Fibroblast of skin of scalp (primary cell): ENCODE results near the gene FYN.

Experiments used
- DNase-seq: peaks from one replicate; pipeline ENCODE4 v3.0.0-alpha.2; 2013

Gene FYN

DNA sequence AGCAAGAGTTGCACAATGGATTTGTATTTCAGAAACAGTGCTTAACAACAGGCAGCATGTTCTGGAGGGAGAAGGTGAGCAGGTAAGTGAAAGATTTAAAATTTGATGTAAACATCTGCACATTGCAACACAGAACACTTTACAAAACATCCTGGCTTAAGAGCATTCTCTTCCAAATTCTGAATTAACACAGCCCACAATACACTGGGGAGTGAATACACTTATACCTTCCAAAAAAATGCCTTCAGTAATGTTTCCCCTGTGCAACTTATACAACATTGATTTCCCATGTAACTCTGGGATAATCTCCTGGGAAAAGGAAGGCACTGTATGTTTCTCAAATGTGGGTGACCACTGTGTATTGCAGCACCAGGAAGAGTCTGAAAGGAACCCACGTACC is 127.6 kb downstream of the FYN start:
- no peak for DNase-seq

DNA sequence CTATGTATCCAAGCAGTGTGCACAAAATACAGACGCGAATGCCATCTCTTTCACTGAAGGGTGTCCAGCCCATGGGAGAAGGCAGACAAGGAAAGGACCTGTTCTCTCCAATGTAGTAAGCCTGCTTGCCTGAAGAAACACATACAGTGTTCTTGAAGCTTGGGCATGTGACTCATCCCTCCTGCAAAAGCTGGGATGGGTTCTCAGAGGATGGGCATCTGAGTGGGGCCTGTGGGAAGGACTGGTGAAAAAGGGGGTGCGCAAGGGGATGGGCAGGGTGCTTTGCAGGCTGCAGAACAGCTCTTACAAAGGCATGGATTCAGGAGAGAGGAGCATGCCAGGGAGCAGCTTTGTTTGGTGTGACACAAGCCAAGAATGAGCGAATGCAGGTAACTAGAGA is 128.1 kb downstream of the FYN start:
- no peak for DNase-seq

GRCh38 chr6:111743862-111744692 is 129.2 kb downstream of the FYN start:
- DNase-seq, result peak; percentile 83

- no peak for DNase-seq
Measured at GRCh38 chr6:111743360-111743759, 129.9 kb downstream of the FYN start.

DNA sequence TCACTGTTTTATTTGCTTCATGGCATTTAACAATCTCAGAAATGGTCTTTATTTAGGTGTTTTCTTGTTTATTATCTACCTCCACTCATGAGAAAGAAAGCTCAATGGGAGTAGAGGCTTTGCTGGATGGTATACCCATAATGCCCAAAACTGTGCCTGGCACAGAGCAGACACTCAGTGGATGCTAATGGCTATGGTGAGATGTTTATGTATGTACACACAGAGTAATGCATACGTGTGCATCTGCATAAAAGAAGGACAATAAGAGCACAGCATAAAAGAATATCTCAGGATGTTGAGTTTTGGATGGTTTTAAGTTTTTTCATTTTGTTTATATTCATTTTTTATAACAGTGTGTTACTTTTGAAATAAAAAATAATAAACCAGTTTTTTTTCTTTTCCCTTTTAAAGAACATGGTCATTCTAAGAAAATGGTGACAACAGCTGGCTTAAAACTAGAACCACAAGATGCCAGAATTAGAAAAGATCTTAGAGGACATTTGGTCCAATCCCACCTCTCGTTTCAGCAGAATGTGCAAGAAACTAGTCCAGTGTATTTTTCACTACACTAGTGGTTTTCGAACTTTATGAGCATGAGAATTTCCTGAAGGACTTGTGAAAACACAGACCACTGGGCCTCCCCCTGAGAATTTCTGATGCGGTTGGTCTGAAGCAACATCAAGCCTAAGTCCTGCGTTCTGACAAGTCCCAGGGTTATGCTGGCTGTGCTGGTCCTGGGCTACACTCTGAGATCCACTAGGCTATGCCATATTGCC is 131.9 kb downstream of the FYN start:
- DNase-seq, result no peak

DNA sequence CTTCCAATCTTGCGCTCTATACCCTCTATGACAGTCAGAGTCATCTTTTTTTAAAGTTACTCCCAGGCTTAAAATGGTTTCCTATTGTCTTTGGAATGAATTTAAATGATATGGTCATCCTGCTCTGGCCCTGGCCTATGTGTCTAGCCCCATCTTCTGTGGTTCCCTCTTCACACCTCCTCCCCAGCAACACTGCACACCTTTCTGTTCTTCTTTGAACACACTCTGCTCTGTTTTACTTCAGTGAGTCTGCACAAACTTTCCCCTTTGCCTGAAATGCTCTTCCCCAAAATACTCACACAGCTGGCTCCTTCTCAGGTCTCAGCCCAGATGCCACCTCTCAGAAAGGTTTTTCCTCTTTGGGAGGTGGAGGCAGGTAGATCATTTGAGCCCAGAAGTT is 132.7 kb downstream of the FYN start:
- no peak for DNase-seq

- no peak for DNase-seq
Measured at GRCh38 chr6:111739257-111739696, 134.0 kb downstream of the FYN start.

GRCh38 chr6:111738631-111739030 is 134.6 kb downstream of the FYN start:
- no peak for DNase-seq

DNA sequence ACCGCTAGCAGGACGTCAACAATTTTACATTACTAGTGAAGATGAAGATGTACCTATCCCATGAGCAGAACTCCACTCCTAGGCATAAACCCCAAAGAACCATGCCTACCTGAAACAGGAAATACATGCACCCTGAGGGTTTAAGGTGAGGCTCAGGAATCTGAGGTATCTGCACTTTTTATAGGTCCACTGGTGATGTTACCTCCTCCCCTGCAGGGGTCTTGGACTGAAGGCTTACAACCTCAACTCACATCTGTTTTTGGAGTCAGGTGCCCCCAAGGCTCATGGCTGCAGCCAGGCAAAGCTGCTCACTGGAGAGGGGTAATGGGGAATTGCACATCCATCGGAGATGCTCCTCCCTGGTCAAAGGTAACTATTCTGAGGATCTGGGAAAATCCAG is 135.1 kb downstream of the FYN start:
- DNase-seq, result no peak

DNA sequence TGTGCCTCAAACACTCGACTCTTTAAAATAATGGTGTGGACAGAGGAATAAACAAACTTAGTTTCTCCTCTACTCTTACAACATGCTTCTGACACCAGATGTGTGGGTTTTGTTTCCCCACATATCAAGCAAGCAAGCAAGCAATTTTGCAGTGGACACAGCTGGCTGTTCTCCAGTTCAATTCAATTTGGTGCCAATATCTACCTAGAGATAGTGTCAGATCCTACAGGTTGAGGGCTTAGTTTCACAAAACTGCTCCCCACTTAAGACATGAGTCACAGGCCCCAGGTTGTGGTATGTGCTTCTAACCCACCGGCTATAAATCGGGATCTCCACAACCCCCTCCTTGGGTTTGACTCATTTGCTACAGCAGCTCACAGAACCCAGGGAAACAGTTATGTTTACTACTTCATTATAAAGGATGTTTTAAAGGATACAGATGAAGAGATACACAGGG is 136.2 kb downstream of the FYN start:
- no peak for DNase-seq

GRCh38 chr6:111736005-111736608 is 137.1 kb downstream of the FYN start:
- no peak for DNase-seq

DNA sequence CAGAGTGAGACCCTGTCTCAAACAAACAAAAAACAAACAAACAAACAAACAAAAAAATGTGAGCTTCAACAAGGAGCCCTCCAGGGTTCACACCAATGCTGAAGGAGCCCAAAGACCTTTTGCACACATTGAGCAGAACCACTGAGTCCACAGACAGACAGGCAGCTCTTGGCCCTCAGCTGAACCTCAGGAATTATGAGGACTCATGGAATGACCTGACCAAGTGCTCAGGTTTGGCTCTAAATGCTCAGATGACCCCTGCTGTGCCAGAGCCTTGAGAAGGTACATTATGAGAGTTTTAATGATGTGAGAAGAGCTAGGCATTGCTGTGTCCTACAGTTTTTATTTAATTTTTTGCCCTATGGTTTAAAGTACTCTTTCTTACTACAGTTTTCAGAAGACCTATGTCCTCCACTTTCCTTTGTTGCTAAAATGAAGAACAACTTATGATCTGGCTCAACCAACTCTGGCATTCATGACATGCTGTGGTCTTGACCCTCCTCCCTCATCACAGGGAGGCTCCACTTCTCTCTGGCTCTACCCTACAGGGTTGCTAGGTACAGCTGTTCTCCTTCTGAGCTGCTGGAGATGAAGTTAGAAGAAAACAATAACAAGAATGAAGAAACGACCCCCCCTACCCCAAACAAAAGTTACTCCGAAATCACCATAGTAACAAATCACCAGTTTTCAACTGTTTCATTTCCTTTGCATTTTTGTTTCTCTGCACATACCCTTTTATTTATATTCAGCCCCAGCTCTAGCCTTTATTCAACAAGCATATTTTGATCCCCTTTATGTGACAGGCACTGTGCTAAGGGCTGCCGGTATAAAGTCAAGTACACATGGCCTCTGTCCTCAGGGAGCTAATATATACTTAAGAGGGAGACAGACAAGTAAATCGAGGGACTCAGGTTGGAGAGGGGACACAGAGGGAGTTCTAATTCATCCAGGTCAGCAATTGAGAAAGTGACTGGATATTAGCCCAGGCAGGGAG is 138.9 kb downstream of the FYN start:
- DNase-seq, result no peak

- DNase-seq, result no peak
Measured at GRCh38 chr6:111732390-111732789, 140.9 kb downstream of the FYN start.

- peak; percentile 32 for DNase-seq
Measured at GRCh38 chr6:111731456-111732195, 141.6 kb downstream of the FYN start.

DNA sequence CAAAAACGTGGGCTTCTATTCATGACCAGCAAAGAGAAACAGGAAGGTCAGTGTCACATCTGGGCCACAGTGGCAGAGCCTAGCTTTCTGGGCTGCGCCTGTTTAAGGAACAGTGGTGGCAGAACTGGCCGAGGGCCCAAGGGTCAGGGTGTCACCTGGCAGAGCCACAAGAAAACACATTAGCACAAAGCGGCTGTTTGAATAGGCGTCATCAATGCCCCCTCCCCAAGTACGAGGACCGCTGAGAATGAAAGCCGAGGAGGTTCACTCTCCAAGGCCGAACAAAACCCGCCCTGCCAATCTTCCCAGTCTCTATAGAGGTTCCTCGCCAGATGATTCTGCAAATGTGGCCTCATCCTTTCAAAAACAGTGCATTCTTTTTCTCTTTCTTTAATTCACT is 142.4 kb downstream of the FYN start:
- DNase-seq, result no peak

- DNase-seq, result peak; percentile 38
Measured at GRCh38 chr6:111727802-111728201, 145.4 kb downstream of the FYN start.

GRCh38 chr6:111727041-111727440 is 146.2 kb downstream of the FYN start:
- peak; percentile 22 for DNase-seq

- peak; percentile 68 for DNase-seq
Measured at GRCh38 chr6:111725446-111726112, 147.7 kb downstream of the FYN start.

- DNase-seq, result no peak
Measured at GRCh38 chr6:111724505-111724904, 148.7 kb downstream of the FYN start.

DNA sequence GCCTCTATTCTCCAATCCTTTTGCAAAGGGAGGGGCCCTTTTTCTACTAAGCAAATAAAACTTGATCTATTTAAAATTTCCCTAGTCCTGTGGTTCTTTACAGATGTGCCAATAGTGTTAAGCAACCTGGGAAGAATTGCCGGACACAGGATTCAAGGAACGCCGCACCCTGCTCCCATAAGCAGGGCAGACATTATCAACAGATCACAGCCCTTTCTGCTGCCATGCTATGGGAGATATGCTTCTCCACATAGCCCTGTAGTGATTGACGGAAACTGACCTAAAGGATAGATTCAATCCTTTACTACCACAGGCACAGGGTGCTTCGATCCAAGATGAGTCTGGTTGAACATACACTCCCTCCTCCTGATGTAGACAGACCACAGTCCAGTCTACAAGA is 149.2 kb downstream of the FYN start:
- no peak for DNase-seq
